IPS-NIHi7 (cell line): ENCODE results near the gene SARM1.
A peak's percentile ranks its signal among the peaks of the same experiment; 100 is the strongest.

Experiments used
- DNase-seq: peaks from one replicate; pipeline ENCODE4 v3.0.0; 2012; ENCODE audit warnings: mixed read lengths; ENCODE audit errors: extremely low spot score

Gene SARM1

DNA sequence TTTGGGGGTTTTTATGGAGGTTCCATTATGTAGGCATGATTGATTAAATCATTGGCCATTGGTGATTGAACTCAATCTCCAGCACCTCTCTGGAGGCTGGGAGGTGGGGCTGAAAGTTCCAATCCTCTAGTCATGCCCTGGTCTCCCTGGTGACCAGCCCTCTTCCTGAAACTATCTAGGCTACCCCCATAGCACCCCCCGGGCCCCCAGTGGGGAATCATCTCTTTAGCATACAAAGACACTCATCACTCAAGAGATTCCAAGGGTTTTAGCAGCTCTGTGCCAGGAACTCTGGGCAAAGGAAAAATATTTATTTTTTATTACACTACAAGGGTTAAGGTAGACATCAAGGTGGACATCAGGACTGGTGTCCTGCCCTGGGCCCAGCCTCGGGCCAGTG lies 23.9 kb downstream of the SARM1 start:
- no peak for DNase-seq

DNA sequence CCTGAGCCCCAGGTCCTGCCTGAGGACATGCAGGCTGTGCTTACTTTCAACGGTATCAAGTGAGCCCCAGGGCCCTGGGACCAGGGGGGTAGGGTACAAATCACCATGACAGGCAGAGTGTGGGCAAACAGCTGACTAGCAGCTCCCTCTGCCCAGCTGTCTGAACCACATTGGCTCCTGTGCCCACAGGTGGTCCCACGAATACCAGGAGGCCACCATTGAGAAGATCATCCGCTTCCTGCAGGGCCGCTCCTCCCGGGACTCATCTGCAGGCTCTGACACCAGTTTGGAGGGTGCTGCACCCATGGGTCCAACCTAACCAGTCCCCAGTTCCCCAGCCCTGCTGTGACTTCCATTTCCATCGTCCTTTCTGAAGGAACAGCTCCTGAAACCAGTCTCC lies 24.5 kb downstream of the SARM1 start:
- DNase-seq, result no peak

DNA sequence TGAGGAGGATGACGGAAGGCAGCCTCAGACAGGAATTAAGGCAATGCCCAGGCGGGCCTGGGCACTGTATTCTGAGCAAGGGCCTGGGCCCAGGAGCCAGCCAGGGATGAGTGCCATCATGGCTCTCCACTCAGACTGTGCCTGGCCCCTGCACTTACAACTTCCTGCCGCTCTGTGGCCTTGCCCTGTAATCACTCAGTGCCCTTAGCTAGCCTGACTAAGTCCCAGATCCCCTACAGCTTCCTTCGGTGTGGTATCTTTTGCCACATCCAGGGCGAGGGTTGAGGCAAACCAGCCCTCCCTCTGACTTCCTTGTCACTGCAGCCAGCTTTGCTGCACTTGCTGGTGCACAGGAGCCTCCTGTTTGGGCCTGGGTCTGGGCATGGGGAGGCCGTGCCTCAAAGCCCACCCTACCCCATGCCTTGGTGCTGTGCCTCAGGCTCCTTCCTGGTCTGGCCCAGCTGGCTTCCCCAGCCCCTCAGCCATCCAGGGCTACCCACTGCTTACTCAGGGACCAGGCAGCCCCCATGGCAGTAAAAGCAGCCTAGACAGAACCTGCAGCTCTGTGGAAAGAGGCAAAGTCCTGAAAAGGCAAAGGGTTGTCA lies 25.2 kb downstream of the SARM1 start:
- no peak for DNase-seq

DNA sequence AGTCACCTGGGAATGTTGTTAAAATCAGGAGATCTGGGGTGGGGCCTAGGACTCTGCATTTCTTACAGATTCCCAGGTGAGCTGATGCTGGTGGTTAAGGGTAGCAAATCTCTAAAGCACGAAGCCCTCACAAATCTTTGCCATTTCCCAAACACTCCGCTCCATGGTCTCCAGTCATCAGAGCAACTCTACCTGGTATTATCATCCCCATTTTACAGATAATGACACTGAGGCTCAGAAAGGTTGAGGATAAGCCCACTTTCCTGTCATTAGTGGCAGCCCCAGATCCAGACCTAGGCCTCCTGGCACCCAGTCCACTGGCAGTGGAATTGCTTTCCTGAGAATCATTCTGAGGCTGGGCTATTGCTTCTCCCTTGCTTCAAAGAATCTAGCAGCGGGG lies 25.8 kb downstream of the SARM1 start:
- DNase-seq, result no peak

DNA sequence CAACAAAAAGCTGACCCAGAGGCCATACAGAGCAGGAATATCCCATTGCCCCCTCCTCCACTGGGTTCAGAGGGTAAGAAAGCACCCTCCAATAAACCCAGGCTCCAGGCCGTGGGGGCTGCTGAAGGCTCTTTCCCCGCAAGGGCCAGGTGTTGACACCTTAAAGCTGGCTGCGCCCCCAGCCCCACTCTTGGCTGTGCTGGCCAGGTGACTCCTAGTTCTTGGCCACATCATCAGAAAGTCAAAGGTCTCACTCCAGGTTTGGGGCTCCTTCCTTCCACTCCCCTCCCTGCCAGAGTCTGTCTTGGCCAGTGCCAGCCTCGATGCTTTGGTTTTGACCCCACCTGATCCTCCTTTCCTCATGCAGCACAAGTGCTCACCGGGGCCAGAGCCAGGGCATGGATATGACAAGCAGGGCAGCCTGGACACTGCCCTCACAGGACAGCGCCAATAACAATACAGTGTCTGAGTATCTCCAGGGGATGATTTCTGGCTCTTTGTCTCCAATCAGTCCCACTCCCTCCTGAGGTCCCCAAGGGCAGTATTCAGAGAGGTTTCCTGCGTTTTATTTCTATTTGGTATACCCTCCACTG lies 26.3 kb downstream of the SARM1 start:
- no peak for DNase-seq

DNA sequence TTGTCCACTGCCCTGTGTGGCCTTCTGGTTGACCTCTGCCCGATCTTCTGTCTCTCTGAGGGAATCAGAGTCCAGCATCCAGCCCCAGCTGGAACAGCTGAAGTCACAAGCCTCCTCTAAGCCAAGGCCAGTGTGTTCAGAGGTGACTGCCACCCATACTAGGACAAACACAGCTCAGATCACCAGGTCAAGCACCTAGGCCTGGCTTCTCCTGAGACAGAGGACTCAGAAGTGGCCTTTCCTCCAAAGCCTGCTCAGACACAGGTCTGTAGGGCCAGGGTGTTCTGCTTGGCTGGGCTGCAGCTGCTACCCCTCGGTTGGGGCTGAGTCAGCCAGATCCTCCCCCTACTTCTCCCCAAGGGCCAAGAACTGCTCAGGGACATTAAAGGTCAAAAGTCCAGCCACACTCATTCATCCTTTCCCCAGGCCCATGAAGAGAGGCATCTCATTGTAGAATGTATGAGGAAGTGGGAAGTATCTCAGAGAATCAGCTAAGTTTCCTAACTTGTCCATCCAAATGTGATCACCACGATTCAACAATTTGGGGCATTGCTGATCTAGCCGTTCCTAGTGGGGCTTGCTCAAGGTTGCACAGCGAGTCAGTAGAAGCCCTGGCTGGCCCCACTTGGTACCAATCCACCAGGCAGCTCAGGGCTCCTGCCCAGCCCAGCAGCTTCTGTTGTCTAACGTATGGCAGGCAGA lies 26.9 kb downstream of the SARM1 start:
- DNase-seq, result no peak

DNA sequence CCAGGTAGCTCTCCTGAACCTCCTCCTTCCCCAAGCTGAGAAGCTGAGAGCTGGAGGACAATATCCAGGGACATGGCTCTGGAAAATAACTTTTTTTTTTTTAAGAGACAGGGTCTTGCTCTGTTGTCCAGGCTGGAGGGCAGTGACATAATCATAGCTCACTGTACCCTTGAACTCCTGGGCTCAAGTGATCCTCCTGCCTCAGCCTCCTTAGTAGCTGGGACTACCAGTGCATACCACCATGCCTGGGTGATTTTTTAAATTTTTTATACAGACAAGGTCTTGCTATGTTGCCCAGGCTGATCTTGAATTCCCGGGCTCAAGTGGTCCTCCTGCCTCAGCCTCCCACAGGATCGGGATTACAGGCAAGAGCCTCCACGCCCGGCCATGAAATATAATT lies 28.3 kb downstream of the SARM1 start:
- no peak for DNase-seq

DNA sequence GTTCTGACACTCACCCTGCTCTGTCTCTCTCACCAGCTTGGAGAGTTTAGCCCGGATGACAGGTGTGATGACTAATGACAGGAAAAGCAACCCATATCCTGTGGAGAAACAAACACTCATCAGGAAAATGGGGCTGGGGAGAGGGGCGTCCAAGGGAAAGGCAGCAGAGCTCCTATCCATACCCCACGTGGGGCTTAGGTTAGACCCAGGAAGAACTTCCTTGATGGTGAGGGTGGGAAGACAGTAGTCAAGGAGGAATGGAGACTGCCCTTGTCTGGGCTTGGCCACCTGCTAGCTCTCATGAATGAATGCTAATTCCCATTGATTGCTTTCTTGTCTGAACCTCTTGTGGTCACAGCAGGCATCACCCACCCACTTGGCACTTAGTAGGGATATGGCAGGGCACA lies 30.7 kb downstream of the SARM1 start:
- peak; percentile 47 for DNase-seq

DNA sequence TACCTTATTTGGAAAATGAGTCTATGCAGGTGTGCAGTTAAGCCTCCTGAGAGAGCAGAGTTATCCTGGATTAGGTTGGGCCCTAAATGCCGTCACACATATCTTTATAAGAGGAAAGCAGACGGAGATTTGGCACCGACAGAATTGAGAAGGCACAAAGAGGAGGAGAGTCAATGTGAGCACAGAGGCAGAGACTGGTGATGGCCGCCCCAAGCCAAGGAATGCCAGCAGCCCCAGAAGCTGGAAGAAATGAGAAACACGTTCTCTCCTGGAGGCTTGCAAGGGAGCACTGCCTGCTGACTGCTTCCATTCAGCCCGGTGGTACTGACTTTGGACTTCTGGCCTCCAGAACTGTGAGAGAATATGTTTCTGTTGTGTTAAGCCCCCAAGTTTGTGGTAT lies 31.4 kb downstream of the SARM1 start:
- no peak for DNase-seq

DNA sequence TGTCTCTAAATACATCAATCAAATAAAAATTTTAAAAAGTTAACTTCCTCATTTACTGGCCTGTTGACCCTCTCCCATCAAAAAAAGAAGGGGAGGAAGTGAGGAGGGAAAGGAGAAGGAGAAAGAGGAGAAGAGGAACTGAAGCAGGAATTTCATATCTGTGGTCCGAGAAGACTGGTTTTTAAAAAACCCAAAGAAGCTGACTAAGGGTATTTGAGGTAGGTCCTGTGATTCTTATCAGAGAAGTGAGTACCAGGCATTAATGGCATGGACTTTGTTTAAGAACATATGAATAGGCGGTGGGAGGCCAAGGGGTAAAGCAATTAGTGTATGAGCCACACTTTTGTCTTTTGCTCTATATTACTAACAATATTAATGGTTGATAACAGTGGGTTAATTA lies 32.5 kb downstream of the SARM1 start:
- no peak for DNase-seq

DNA sequence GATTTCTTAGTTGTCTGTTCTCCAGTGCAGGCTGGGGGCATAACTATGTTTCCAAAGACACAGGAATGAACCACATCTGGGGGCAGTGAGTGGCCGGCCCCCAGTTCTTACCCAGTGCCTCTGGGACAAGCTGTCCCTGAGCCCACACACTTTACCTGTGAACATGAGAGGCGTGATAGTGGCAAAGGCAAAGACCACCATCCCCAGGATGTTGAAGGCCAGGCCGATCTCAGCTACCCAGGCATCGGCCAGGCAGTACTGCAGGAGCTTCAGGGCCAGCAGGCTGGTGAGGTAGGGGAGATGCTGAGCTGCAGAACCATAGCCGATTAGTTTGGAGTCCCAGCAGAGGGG lies 32.9 kb downstream of the SARM1 start:
- DNase-seq, result no peak

DNA sequence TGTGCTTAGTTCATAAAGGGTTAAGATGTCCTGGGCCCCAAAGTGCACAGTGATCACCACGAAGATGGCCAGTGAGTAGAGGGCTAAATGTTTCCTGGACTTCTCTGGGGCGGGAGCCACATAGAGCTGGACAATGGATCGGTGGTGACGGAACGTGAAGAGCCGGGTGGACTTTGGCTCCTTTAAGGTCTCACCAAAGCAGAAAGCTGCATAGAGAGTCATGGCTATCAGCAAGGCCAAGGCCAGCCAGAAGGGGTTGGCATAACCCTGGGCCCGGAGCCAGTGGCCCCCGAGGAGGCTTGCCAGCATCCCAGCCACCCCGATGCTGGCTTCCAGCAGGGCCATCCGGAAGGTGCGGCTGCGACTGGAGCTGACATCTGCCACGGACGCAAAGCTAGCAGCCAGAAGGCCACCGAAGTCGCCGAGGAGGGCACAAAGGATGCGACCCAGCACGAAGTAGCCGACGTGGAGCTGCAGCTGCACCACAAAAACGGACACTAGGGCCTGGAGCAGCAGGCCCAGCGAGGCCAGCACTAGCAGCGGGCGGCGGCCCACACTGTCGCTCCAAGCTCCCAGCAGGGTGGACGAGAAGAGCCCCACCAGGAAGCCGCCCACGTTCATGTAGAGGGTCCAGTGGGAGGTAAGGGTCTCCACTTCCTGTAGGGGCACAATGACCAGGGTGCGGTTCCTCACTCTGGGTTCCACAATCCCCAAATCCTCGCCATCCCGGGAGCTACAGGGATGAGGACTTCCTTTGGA lies 33.5 kb downstream of the SARM1 start:
- DNase-seq, result no peak

DNA sequence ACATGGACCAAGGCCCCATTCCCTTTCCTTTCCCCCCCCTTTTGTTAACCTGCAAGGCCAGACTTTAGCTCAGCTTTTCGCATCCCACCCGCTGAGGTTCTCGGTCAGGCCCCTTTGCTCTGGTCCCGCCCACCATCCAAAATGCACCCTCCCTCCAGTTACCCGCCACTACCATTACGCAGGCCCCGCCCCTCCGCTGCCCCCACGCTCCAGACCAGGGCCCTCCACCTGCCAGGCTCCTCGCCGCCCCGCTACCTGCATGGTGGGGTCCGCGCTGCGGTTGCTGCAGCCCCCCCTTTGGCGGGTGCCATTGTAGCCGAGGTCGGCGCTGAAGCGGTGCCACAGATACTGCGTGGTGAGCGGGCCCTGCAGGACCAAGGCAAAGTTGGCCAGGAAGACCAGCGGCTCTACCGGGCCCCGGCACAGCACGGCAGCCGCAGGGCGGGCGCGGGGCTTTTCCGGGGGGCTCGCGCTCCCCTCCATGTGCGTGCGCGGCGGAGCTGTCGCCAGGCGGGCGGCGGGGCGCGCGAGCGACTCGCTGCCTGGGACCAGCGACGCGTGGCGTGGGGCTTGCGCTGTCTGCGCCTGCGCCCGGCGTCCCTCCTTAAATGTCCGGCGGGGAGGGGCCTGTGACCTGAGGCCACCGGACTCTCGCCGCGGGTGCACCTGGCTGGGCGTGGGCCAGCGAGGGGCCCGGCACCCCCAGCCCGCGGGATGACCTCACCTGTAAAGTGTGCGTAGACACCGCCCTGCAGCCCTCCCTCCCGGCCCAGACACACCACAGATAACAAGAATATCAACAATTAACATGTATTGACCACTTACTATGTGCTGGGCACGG lies 34.4 kb downstream of the SARM1 start, which contains the start of gene SLC46A1:
TSS of gene SLC46A1 (minus strand) at position 581 of the 841 bp plus-strand sequence. CDS start at position 483, 98 bp downstream.
- peak; percentile 79 for DNase-seq

DNA sequence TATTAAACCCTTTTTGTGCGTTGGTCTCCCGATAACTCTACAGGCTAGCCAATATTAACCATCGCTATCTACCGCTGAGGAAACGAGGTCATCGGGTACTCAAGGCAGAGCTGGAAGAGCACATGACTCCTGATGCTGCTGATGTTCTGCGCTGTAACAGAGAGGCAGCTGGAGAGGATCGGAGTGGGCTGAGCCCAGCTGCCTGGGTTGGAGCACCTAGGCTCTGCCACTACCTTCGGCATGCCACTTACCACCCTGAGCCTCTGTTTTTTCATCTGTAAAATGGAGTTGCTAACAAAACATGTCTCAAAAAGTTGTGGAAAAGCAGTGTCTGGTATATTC lies 35.0 kb downstream of the SARM1 start:
- DNase-seq, result no peak

DNA sequence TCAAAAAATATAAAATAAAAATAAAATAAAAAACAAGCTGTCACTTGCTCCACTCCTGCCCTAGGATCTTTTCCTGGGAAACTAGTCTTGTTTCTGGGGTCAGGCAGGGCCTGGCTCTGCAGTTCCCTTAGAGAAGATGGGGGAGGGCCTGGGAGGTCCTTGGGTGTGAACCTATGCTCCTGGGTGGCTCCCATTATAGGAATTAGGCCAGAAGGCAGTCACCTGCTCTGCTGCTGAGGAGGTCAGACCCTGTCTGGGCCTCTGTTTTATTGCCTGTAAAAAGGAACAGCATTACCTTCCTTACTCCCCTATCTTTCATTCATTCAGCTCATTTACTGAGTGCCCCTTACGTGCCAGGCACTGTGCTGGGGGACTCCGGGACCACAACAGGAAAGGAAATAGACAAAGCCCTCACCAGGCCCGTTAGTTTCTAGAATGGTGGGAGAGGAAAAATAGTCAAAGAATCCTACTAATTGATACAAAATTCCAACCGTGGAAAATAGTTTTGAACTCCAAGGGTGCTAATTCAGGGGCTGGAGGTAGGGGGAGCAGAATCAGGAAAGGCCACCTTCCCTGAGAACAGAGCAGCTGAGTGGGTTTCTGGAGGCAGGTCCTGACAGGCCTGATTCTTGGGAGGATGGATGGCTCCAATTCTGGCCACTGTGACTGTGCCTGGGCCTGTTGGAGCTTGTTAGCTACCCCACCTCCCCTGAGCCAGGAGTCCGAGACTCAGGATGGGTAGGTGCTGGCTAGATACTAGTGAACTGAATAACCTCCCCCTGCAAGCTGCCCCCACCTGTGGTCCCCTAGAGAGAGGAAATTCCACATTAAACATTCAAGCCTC lies 35.9 kb downstream of the SARM1 start:
- DNase-seq, result no peak

DNA sequence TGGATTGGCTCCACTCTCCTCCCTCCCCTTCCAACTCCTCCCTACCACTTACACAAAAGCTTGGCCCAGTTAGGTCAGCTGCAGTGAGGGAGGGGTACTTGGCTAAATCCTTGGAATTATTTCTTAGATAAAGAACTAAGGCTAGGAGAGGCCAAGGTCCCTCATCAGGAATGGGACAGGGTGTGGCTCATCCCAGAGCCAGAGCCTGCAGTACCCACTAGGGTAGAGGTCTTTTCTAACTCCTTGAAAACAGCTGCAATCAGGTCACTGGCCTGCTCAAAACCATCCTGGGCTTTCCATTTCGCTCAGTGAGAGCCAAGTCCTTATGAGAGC lies 36.4 kb downstream of the SARM1 start:
- peak; percentile 77 for DNase-seq

DNA sequence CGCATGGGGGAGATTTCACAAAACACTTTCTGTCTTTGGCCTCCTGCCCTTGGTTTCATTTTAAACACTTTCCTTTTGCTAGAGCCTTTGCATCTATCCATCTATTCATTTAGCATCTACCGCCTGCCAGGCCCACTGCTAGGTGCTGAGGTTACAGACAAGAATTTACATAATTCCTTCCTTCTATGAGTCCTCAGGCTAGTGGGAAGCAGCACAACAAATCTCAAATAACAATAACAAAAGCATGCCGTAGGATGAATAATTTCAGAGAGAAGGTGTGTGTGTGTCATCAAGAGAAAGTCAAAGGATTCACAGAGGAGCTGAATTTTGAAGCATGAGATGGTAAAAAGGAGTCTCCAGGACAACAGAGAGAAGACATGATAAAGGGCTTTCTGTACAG lies 40.6 kb downstream of the SARM1 start:
- no peak for DNase-seq

DNA sequence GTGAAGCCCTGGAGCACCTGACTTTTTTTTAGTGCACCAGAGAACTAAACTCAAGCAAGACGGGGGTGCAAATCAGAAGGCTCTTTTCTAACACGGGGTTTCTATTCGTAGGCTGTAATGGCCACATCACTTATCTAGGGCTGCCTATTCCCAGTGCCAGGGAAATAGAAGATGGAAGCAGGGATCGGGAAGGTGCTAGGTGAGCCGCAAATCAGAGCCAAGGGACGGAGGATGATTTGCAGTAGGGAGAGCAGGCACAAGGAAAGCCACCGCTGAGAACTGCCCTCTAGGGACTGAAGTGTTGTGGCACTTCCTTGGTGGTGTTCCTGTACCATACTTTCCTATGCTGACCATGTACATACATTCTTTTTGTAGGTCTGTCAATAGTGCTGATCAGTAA lies 42.3 kb downstream of the SARM1 start:
- DNase-seq, result peak; percentile 31

DNA sequence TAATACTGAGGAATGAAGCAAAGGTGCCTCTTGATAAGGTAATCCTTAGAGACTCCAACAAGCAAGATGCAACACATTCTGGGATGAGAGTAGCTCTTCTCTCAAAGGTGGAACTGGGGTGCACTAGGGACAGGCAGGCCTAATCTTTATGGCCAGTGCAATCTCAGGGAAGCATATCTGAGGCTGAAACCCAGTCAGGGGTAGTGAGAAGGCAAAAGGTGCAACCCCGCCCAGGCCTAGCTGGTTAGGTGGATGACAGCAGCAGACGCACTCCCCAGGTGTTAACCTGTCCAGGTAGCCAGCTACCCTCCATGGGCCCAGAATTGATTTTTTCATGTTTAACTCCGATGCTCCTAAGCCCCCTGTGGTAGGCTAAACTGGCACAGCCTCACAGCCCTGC lies 44.4 kb downstream of the SARM1 start:
- no peak for DNase-seq

DNA sequence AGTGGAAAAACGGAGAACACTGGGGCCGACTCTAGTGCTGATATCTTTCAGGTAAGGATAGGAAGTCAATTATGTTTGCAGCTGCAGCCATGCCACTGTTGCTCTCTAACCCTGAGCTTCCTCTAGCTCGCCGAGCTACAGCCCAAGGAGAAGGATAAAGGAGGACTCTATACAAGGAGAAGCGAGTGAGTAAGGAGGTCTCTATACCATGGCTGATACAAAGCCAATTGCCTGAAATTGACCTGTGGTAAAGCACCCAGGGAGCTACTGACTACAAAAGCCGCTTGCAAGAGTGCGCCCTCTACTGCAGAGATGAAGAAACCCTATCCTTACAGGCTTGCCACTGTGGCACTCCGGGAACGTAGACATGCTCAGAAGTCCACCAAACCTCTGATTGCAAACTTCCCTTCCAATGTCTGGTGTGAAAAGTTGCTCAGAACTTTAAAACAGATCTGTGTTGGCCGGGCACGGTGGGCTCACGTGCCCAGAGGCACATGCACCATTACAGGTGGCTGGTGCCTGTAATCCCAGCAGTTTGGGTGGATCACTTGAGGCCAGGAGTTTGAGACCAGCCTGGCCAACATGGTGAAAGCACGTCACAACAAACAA lies 45.3 kb downstream of the SARM1 start:
- peak; percentile 83 for DNase-seq
